GM12892 (cell line): Measurements from ENCODE around the gene ZNF766.

Source experiments
- POLR2A ChIP-seq: IDR thresholded peaks from 2 replicates; pipeline ENCODE4 v1.6.1; 2011; ENCODE audit warnings: low read depth, low read length, control low read depth
- POLR2AphosphoS5 ChIP-seq: IDR thresholded peaks from 2 replicates; pipeline ENCODE4 v1.6.1; 2011; ENCODE audit warnings: low read depth, low read length, control low read depth

- TF ChIP-seq POLR2A (no peak), POLR2AphosphoS5 (no peak)
These were observed 16.9 kb downstream of the ZNF766 start for GRCh38 chr19:52286256-52286655.
